Measurements from ENCODE around the gene RPL7L1. TPM values are rescaled to one million over a fixed set of nuclear protein-coding genes. Genes with fewer than 3 reads are reported as not detected.

The RPL7L1 gene
- 10 to 100 TPM; 32.7 to 39.4 TPM for polyA plus RNA-seq

GRCh38 chr6:42879372-42880239, at the start of gene RPL7L1:
TSS of gene RPL7L1 (plus strand) at chr6:42879616. CDS start at chr6:42879911, 295 bp downstream.
- peak within 1 kb of the TSS; percentile 85 to 86 for H3K4me3 ChIP-seq (ENCODE audit: low read depth in 1 of 2, low read length in 2 of 2)
- H3K27ac ChIP-seq (ENCODE audit: low read depth in 2 of 2, low read length in 1 of 2), result peak within 1 kb of the TSS; percentile 89 to 96
- 0 to 1% methylated on average over 41 of the region's 41 CpGs for WGBS, 2 donors
- H3K27me3 ChIP-seq (ENCODE audit: control insufficient read depth in 1 of 2, insufficient read depth in 2 of 2, low read length in 2 of 2), result no peaks in the 10 kb centered on the region
- peaks cover 11% of the 10 kb centered on the region in 2 donors for H3K36me3 ChIP-seq (ENCODE audit: control insufficient read depth in 2 of 2, insufficient read depth in 2 of 2, low read length in 1 of 2)
- no peaks in the 10 kb centered on the region for H3K9me3 ChIP-seq (ENCODE audit: control insufficient read depth in 2 of 2, insufficient read depth in 1 of 2, low read depth in 1 of 2, low read length in 1 of 2)
- H3K4me1 ChIP-seq (ENCODE audit: control insufficient read depth in 2 of 2, insufficient read depth in 2 of 2, low read length in 1 of 2), result no peaks in the 10 kb centered on the region

- no peaks in the 10 kb centered on the region for H3K9me3 ChIP-seq (ENCODE audit: control insufficient read depth in 2 of 2, insufficient read depth in 1 of 2, low read depth in 1 of 2, low read length in 1 of 2)
- 86 to 93% methylated on average over 3 of the region's 3 CpGs for whole genome bisulfite sequencing, 2 donors
- H3K36me3 ChIP-seq (ENCODE audit: control insufficient read depth in 2 of 2, insufficient read depth in 2 of 2, low read length in 1 of 2), result peaks cover 10 to 12% of the 10 kb centered on the region in 2 donors
- no peaks in the 10 kb centered on the region for H3K27me3 ChIP-seq (ENCODE audit: control insufficient read depth in 1 of 2, insufficient read depth in 2 of 2, low read length in 2 of 2)
- H3K27ac ChIP-seq (ENCODE audit: low read depth in 2 of 2, low read length in 1 of 2), result no peak overlapping the region
- H3K4me3 ChIP-seq (ENCODE audit: low read depth in 1 of 2, low read length in 2 of 2), result no peak overlapping the region
- no peaks in the 10 kb centered on the region for H3K4me1 ChIP-seq (ENCODE audit: control insufficient read depth in 2 of 2, insufficient read depth in 2 of 2, low read length in 1 of 2)
These were observed 48.2 kb upstream of the RPL7L1 start for GRCh38 chr6:42831237-42831636.

- Histone ChIP-seq H3K9me3 (ENCODE audit: control insufficient read depth in 2 of 2, insufficient read depth in 1 of 2, low read depth in 1 of 2, low read length in 1 of 2) (no peaks in the 10 kb centered on the region), H3K27ac (ENCODE audit: low read depth in 2 of 2, low read length in 1 of 2) (no peak overlapping the region), H3K36me3 (ENCODE audit: control insufficient read depth in 2 of 2, insufficient read depth in 2 of 2, low read length in 1 of 2) (peaks cover 3 to 8% of the 10 kb centered on the region in 2 donors), H3K27me3 (ENCODE audit: control insufficient read depth in 1 of 2, insufficient read depth in 2 of 2, low read length in 2 of 2) (no peaks in the 10 kb centered on the region), H3K4me1 (ENCODE audit: control insufficient read depth in 2 of 2, insufficient read depth in 2 of 2, low read length in 1 of 2) (no peaks in the 10 kb centered on the region), H3K4me3 (ENCODE audit: low read depth in 1 of 2, low read length in 2 of 2) (no peak overlapping the region)
- WGBS, 2 donors, result 95 to 96% methylated on average over 5 of the region's 5 CpGs
These were observed 45.4 kb upstream of the RPL7L1 start for GRCh38 chr6:42834056-42834455.

GRCh38 chr6:42841844-42842584, 37.4 kb upstream of the RPL7L1 start:
- Histone ChIP-seq H3K9me3 (ENCODE audit: control insufficient read depth in 2 of 2, insufficient read depth in 1 of 2, low read depth in 1 of 2, low read length in 1 of 2) (no peaks in the 10 kb centered on the region), H3K4me3 (ENCODE audit: low read depth in 1 of 2, low read length in 2 of 2) (no peak overlapping the region), H3K4me1 (ENCODE audit: control insufficient read depth in 2 of 2, insufficient read depth in 2 of 2, low read length in 1 of 2) (no peaks in the 10 kb centered on the region), H3K36me3 (ENCODE audit: control insufficient read depth in 2 of 2, insufficient read depth in 2 of 2, low read length in 1 of 2) (peaks cover 0 to 2% of the 10 kb centered on the region in 2 donors), H3K27ac (ENCODE audit: low read depth in 2 of 2, low read length in 1 of 2) (no peak overlapping the region), H3K27me3 (ENCODE audit: control insufficient read depth in 1 of 2, insufficient read depth in 2 of 2, low read length in 2 of 2) (no peaks in the 10 kb centered on the region)
- 84 to 85% methylated on average over 6 of the region's 6 CpGs for WGBS, 2 donors

- Histone ChIP-seq H3K36me3 (ENCODE audit: control insufficient read depth in 2 of 2, insufficient read depth in 2 of 2, low read length in 1 of 2) (peaks cover 0 to 2% of the 10 kb centered on the region in 2 donors), H3K9me3 (ENCODE audit: control insufficient read depth in 2 of 2, insufficient read depth in 1 of 2, low read depth in 1 of 2, low read length in 1 of 2) (no peaks in the 10 kb centered on the region), H3K4me1 (ENCODE audit: control insufficient read depth in 2 of 2, insufficient read depth in 2 of 2, low read length in 1 of 2) (no peaks in the 10 kb centered on the region), H3K27ac (ENCODE audit: low read depth in 2 of 2, low read length in 1 of 2) (no peak overlapping the region), H3K4me3 (ENCODE audit: low read depth in 1 of 2, low read length in 2 of 2) (no peak overlapping the region), H3K27me3 (ENCODE audit: control insufficient read depth in 1 of 2, insufficient read depth in 2 of 2, low read length in 2 of 2) (no peaks in the 10 kb centered on the region)
- 95% methylated on average over 6 of the region's 6 CpGs for WGBS, 2 donors
These were observed 34.1 kb upstream of the RPL7L1 start for GRCh38 chr6:42845327-42845694.

- no peaks in the 10 kb centered on the region for H3K4me1 ChIP-seq (ENCODE audit: control insufficient read depth in 2 of 2, insufficient read depth in 2 of 2, low read length in 1 of 2)
- H3K27me3 ChIP-seq (ENCODE audit: control insufficient read depth in 1 of 2, insufficient read depth in 2 of 2, low read length in 2 of 2), result no peaks in the 10 kb centered on the region
- H3K36me3 ChIP-seq (ENCODE audit: control insufficient read depth in 2 of 2, insufficient read depth in 2 of 2, low read length in 1 of 2), result peaks cover 0 to 2% of the 10 kb centered on the region in 2 donors
- no peak overlapping the region for H3K4me3 ChIP-seq (ENCODE audit: low read depth in 1 of 2, low read length in 2 of 2)
- H3K9me3 ChIP-seq (ENCODE audit: control insufficient read depth in 2 of 2, insufficient read depth in 1 of 2, low read depth in 1 of 2, low read length in 1 of 2), result no peaks in the 10 kb centered on the region
- no peak overlapping the region for H3K27ac ChIP-seq (ENCODE audit: low read depth in 2 of 2, low read length in 1 of 2)
- WGBS, 2 donors, result 87 to 97% methylated on average over 2 of the region's 2 CpGs
These were observed 32.9 kb upstream of the RPL7L1 start for GRCh38 chr6:42846505-42846904.

GRCh38 chr6:42848700-42849099, 30.7 kb upstream of the RPL7L1 start:
- Histone ChIP-seq H3K4me3 (ENCODE audit: low read depth in 1 of 2, low read length in 2 of 2) (no peak overlapping the region), H3K27ac (ENCODE audit: low read depth in 2 of 2, low read length in 1 of 2) (no peak overlapping the region), H3K27me3 (ENCODE audit: control insufficient read depth in 1 of 2, insufficient read depth in 2 of 2, low read length in 2 of 2) (no peaks in the 10 kb centered on the region), H3K9me3 (ENCODE audit: control insufficient read depth in 2 of 2, insufficient read depth in 1 of 2, low read depth in 1 of 2, low read length in 1 of 2) (no peaks in the 10 kb centered on the region), H3K36me3 (ENCODE audit: control insufficient read depth in 2 of 2, insufficient read depth in 2 of 2, low read length in 1 of 2) (peaks cover 6 to 8% of the 10 kb centered on the region in 2 donors), H3K4me1 (ENCODE audit: control insufficient read depth in 2 of 2, insufficient read depth in 2 of 2, low read length in 1 of 2) (no peaks in the 10 kb centered on the region)
- 83 to 84% methylated on average over 4 of the region's 4 CpGs for WGBS, 2 donors

GRCh38 chr6:42851599-42851998, 27.8 kb upstream of the RPL7L1 start:
- WGBS, 2 donors, result 94 to 98% methylated on average over 2 of the region's 2 CpGs
- no peaks in the 10 kb centered on the region for H3K9me3 ChIP-seq (ENCODE audit: control insufficient read depth in 2 of 2, insufficient read depth in 1 of 2, low read depth in 1 of 2, low read length in 1 of 2)
- no peaks in the 10 kb centered on the region for H3K4me1 ChIP-seq (ENCODE audit: control insufficient read depth in 2 of 2, insufficient read depth in 2 of 2, low read length in 1 of 2)
- H3K27ac ChIP-seq (ENCODE audit: low read depth in 2 of 2, low read length in 1 of 2), result no peak overlapping the region
- H3K36me3 ChIP-seq (ENCODE audit: control insufficient read depth in 2 of 2, insufficient read depth in 2 of 2, low read length in 1 of 2), result peaks cover 8 to 12% of the 10 kb centered on the region in 2 donors
- no peak overlapping the region for H3K4me3 ChIP-seq (ENCODE audit: low read depth in 1 of 2, low read length in 2 of 2)
- H3K27me3 ChIP-seq (ENCODE audit: control insufficient read depth in 1 of 2, insufficient read depth in 2 of 2, low read length in 2 of 2), result no peaks in the 10 kb centered on the region

GRCh38 chr6:42860036-42860435, 19.4 kb upstream of the RPL7L1 start:
- no peaks in the 10 kb centered on the region for H3K9me3 ChIP-seq (ENCODE audit: control insufficient read depth in 2 of 2, insufficient read depth in 1 of 2, low read depth in 1 of 2, low read length in 1 of 2)
- no peak overlapping the region for H3K27ac ChIP-seq (ENCODE audit: low read depth in 2 of 2, low read length in 1 of 2)
- no peaks in the 10 kb centered on the region for H3K4me1 ChIP-seq (ENCODE audit: control insufficient read depth in 2 of 2, insufficient read depth in 2 of 2, low read length in 1 of 2)
- no peaks in the 10 kb centered on the region for H3K27me3 ChIP-seq (ENCODE audit: control insufficient read depth in 1 of 2, insufficient read depth in 2 of 2, low read length in 2 of 2)
- H3K4me3 ChIP-seq (ENCODE audit: low read depth in 1 of 2, low read length in 2 of 2), result no peak overlapping the region
- 92 to 97% methylated on average over 1 of the region's 1 CpG for WGBS, 2 donors
- H3K36me3 ChIP-seq (ENCODE audit: control insufficient read depth in 2 of 2, insufficient read depth in 2 of 2, low read length in 1 of 2), result peaks cover 12 to 27% of the 10 kb centered on the region in 2 donors

Measured in esophagus (tissue), 2 donors.